PC-9 (cell line): ENCODE results near the gene HIVEP2. TPM values are rescaled to one million over a fixed set of nuclear protein-coding genes. Genes with fewer than 3 reads are reported as not detected.

Source experiments
- BruUV-seq: library from RNA; stranded (reverse); fragments of 400-500 nt; replicated peaks from 2 replicates; lab custom pipeline; 2021; lab: Mats Ljungman, UMichigan
- CTCF ChIA-PET: fragments of 300-600 bp; sonication (Branson Sonifier 250); formaldehyde crosslinking; loops from one replicate; lab custom pipeline; 2022; ENCODE audit warnings: antibody characterized with exemption; lab: Charles Lee
- POLR2A ChIA-PET: fragments of 300-600 bp; sonication (Branson Sonifier 250); formaldehyde crosslinking; loops from one replicate; lab custom pipeline; 2022; ENCODE audit warnings: antibody characterized with exemption; ENCODE audit not compliant: unreplicated experiment; lab: Charles Lee
- DNase-seq, 2 experiments: peaks; one replicate each; pipeline versions ENCODE4 v3.0.0 to v3.0.0-alpha.2; 2015 to 2022; ENCODE audit warnings: mixed read lengths in 1 of 2
- H2AFZ ChIP-seq: fragments of 200-600 bp; sonication (generic); 2 replicates; pipeline ENCODE4 v1.8.1; 2017; ENCODE audit warnings: antibody characterized with exemption
- H3F3A ChIP-seq: fragments of 200-600 bp; sonication (generic); 2 replicates; pipeline ENCODE4 v1.8.1; 2017; ENCODE audit warnings: antibody characterized with exemption, mild to moderate bottlenecking, low read depth; ENCODE audit not compliant: insufficient read depth
- H3K27ac ChIP-seq: fragments of 200-600 bp; sonication (generic); 2 replicates; pipeline ENCODE4 v1.6.1; 2016; ENCODE audit warnings: mixed run types
- H3K27me3 ChIP-seq: fragments of 200-600 bp; sonication (generic); 2 replicates; pipeline ENCODE4 v1.6.1; 2016; ENCODE audit warnings: low read depth, mixed run types; ENCODE audit not compliant: insufficient read depth
- H3K36me3 ChIP-seq: fragments of 200-600 bp; sonication (generic); 2 replicates; pipeline ENCODE4 v1.6.1; 2016; ENCODE audit warnings: low read depth, mixed run types
- H3K4me1 ChIP-seq: fragments of 200-600 bp; sonication (generic); replicated peaks from 2 replicates; pipeline ENCODE4 v1.6.1; 2016; ENCODE audit warnings: mixed run types; ENCODE audit not compliant: insufficient read depth
- H3K4me2 ChIP-seq: fragments of 200-600 bp; sonication (generic); 2 replicates; pipeline ENCODE4 v1.6.1; 2017; ENCODE audit warnings: mixed run types
- H3K4me3 ChIP-seq: fragments of 200-600 bp; sonication (generic); 2 replicates; pipeline ENCODE4 v1.6.1; 2016; ENCODE audit warnings: mixed run types
- H3K79me2 ChIP-seq: fragments of 200-600 bp; sonication (generic); 2 replicates; pipeline ENCODE4 v1.6.1; 2017; ENCODE audit warnings: low read depth, mixed run types
- H3K9me2 ChIP-seq: fragments of 200-600 bp; sonication (generic); 2 replicates; pipeline ENCODE4 v1.8.1; 2017; ENCODE audit warnings: mild to moderate bottlenecking; ENCODE audit not compliant: insufficient read depth
- H3K9me3 ChIP-seq: fragments of 200-600 bp; sonication (generic); 2 replicates; pipeline ENCODE4 v1.8.1; 2016; ENCODE audit warnings: low read depth; ENCODE audit not compliant: insufficient read depth
- H4K20me1 ChIP-seq: fragments of 200-600 bp; sonication (generic); 2 replicates; pipeline ENCODE4 v1.8.1; 2017; ENCODE audit not compliant: insufficient read depth
- CTCF ChIP-seq: fragments of 200-600 bp; sonication (generic); conservative IDR thresholded peaks from 2 replicates; pipeline ENCODE4 v1.6.1; 2017; ENCODE audit warnings: mixed run types, antibody characterized with exemption, mild to moderate bottlenecking, moderate library complexity
- EZH2 ChIP-seq: fragments of 200-600 bp; sonication (generic); IDR thresholded peaks from 2 replicates; pipeline ENCODE4 v1.8.0; 2017; ENCODE audit warnings: antibody characterized with exemption, low read depth
- intact Hi-C: fragments of 100-400 bp; cut with micrococcal nuclease; formaldehyde crosslinking; loops from one replicate; pipeline ENCODE4 v1.10.0; 2022; ENCODE audit not compliant: unreplicated experiment
- total RNA-seq: library from RNA; stranded (reverse); gene quantifications from 2 replicates; pipeline ENCODE4 v1.2.3, GENCODE V29; 2021

Gene HIVEP2
- total RNA-seq, 1 experiment from 2014 or later, result 10.3 TPM

DNA sequence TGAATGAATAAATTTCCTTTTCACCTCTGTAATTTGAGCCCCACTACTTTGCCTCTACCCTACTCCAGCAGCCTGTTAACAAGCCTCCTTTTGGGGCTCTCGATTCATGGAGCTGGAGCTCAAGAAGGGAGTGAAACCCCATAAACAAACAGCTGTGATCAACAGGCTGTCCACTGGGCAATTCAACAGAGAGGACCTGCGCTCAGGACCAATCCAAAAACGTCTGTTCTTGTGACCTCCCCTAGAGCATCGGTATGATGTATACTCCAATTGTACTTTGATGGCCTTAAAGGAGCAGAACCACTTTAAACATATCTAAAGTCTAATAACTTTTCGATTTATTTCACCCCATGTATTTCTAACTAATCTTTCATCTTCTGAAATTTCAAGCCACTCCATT is 37.4 kb downstream of the HIVEP2 start:
- Histone ChIP-seq H3K9me3 (no peaks in the 10 kb centered on the region), H3F3A (peaks cover 11% of the 10 kb centered on the region), H3K4me1 (peaks cover 27% of the 10 kb centered on the region), H3K79me2 (peaks cover 23% of the 10 kb centered on the region), H3K36me3 (no peaks in the 10 kb centered on the region), H3K27me3 (no peaks in the 10 kb centered on the region), H3K27ac (no peak overlapping the region), H4K20me1 (no peaks in the 10 kb centered on the region), H3K4me2 (no peak overlapping the region), H2AFZ (no peak overlapping the region), H3K4me3 (no peak overlapping the region), H3K9me2 (no peaks in the 10 kb centered on the region)
- DNase-seq, result no peak
- intact Hi-C loops, result no loop called here
- ChIA-PET CTCF (no interaction called here), POLR2A (no interaction called here)
- no TSS peak for BruUV-seq
- TF ChIP-seq CTCF (no peak), EZH2 (no peak)

- CTCF ChIA-PET, result no interaction called here
- Histone ChIP-seq H4K20me1 (no peaks in the 10 kb centered on the region), H3K9me2 (no peaks in the 10 kb centered on the region), H3K27ac (no peak overlapping the region), H3K4me2 (no peak overlapping the region), H3K4me3 (no peak overlapping the region), H3K27me3 (no peaks in the 10 kb centered on the region), H2AFZ (no peak overlapping the region), H3K79me2 (peaks cover 26% of the 10 kb centered on the region), H3K36me3 (no peaks in the 10 kb centered on the region), H3K9me3 (no peaks in the 10 kb centered on the region), H3F3A (peaks cover 11% of the 10 kb centered on the region), H3K4me1 (peaks cover 33% of the 10 kb centered on the region)
- no peak for DNase-seq
- TF ChIP-seq CTCF, result no peak
- TF ChIP-seq EZH2, result no peak
- BruUV-seq, result no TSS peak
- intact Hi-C loops, result no loop called here
- POLR2A ChIA-PET, result no interaction called here
These were observed 38.0 kb downstream of the HIVEP2 start for GRCh38 chr6:142906945-142907470.

GRCh38 chr6:142903812-142904211 is 41.2 kb downstream of the HIVEP2 start:
- Histone ChIP-seq H3K9me2 (no peaks in the 10 kb centered on the region), H3K4me3 (no peak overlapping the region), H3K4me2 (peak overlapping the region; percentile 79; the same call in 1 of the 2 replicates), H4K20me1 (no peaks in the 10 kb centered on the region), H3K27me3 (no peaks in the 10 kb centered on the region), H3F3A (peaks cover 11% of the 10 kb centered on the region), H3K27ac (peak overlapping the region; percentile 82; the same call in 1 of the 2 replicates), H2AFZ (no peak overlapping the region), H3K36me3 (no peaks in the 10 kb centered on the region; the same call in 1 of the 2 replicates), H3K79me2 (peaks cover 32% of the 10 kb centered on the region), H3K9me3 (0 out of 2 replicates have a peak, but pooled peaks cover 3% of the 10 kb centered on the region), H3K4me1 (peaks cover 38% of the 10 kb centered on the region)
- POLR2A ChIA-PET, result no interaction called here
- DNase-seq, result no peak
- no peak for TF ChIP-seq CTCF
- no peak for TF ChIP-seq EZH2
- no TSS peak for BruUV-seq
- CTCF ChIA-PET, result no interaction called here
- intact Hi-C loops, result loop anchor here (2.0 kb wide), 1 partner anchor 19 kb away; no protein-coding TSS in a partner anchor
